Liver (tissue), 9 donors: ENCODE data around the gene CNTNAP1. TPM values are rescaled to one million over a fixed set of nuclear protein-coding genes. Genes with fewer than 3 reads are reported as not detected.

Experiments
- DNase-seq: peaks from one replicate; pipeline ENCODE4 v3.0.0-alpha.2; 2017; ENCODE audit warnings: low spot score
- H3K27ac ChIP-seq, 2 donors: one replicate each; pipeline ENCODE4 v1.7.0; 2013; ENCODE audit warnings: inconsistent platforms in 2 of 2, low read length in 2 of 2, control low read depth in 1 of 2, low read depth in 1 of 2, mild to moderate bottlenecking in 1 of 2
- H3K27me3 ChIP-seq, 4 donors: one replicate each; pipeline versions ENCODE4 v1.6.1 to v1.7.0; 2013; ENCODE audit warnings: low read length in 3 of 4, inconsistent platforms in 1 of 4, mild to moderate bottlenecking in 1 of 4, moderate library complexity in 1 of 4; ENCODE audit not compliant: control insufficient read depth in 4 of 4, insufficient read depth in 4 of 4
- H3K36me3 ChIP-seq, 4 donors: one replicate each; pipeline versions ENCODE4 v1.6.1 to v1.7.0; 2013; ENCODE audit warnings: low read length in 3 of 4, mild to moderate bottlenecking in 3 of 4, low read depth in 1 of 4, moderate library complexity in 1 of 4; ENCODE audit not compliant: control insufficient read depth in 4 of 4, insufficient read depth in 3 of 4
- H3K4me1 ChIP-seq, 4 donors: one replicate each; pipeline versions ENCODE4 v1.6.1 to v1.7.0; 2013; ENCODE audit warnings: low read length in 3 of 4, mild to moderate bottlenecking in 3 of 4, moderate library complexity in 1 of 4; ENCODE audit not compliant: control insufficient read depth in 4 of 4, insufficient read depth in 4 of 4
- H3K4me3 ChIP-seq, 3 donors: one replicate each; pipeline versions ENCODE4 v1.6.1 to v1.7.0; 2013; ENCODE audit warnings: low read length in 3 of 3, control low read depth in 1 of 3, low read depth in 1 of 3, mild to moderate bottlenecking in 1 of 3
- H3K9ac ChIP-seq, 2 donors: one replicate each; pipeline ENCODE4 v1.7.0; 2013; ENCODE audit warnings: low read length in 2 of 2, mild to moderate bottlenecking in 2 of 2, moderate library complexity in 2 of 2, control low read depth in 1 of 2, low read depth in 1 of 2
- H3K9me3 ChIP-seq, 4 donors: one replicate each; pipeline versions ENCODE4 v1.6.1 to v1.7.0; 2013; ENCODE audit warnings: low read length in 3 of 4; ENCODE audit not compliant: control insufficient read depth in 4 of 4
- CTCF ChIP-seq: fragments of 150-350 bp; IDR thresholded peaks from 2 replicates; pipeline ENCODE4 v1.5.1; 2017; ENCODE audit warnings: improper control_type of control experiment, low read depth, low read length; ENCODE audit not compliant: missing input control
- EGR1 ChIP-seq, 2 donors: IDR thresholded peaks; 2 replicates each; pipeline ENCODE4 v1.6.1; 2016 to 2018; ENCODE audit warnings: antibody characterized with exemption in 2 of 2, low read depth in 2 of 2
- FOXA1 ChIP-seq: IDR thresholded peaks from 2 replicates; pipeline ENCODE4 v1.6.1; 2016; ENCODE audit warnings: antibody characterized with exemption
- FOXA2 ChIP-seq: IDR thresholded peaks from 2 replicates; pipeline ENCODE4 v1.6.1; 2016; ENCODE audit warnings: antibody characterized with exemption
- GABPA ChIP-seq, 2 donors: IDR thresholded peaks in 1 of 2; conservative IDR thresholded peaks in 1 of 2; 2 replicates each; pipeline ENCODE4 v1.6.1; 2016; ENCODE audit warnings: antibody characterized with exemption in 2 of 2, mild to moderate bottlenecking in 1 of 2, moderate library complexity in 1 of 2
- HNF4A ChIP-seq, 2 donors: conservative IDR thresholded peaks; 2 replicates each; pipeline ENCODE4 v1.6.1; 2016; ENCODE audit warnings: antibody characterized with exemption in 2 of 2, mild to moderate bottlenecking in 2 of 2
- HNF4G ChIP-seq: IDR thresholded peaks from 2 replicates; pipeline ENCODE4 v1.6.1; 2016; ENCODE audit warnings: antibody characterized with exemption
- JUND ChIP-seq, 2 donors: IDR thresholded peaks; 2 replicates each; pipeline ENCODE4 v1.6.1; 2016; ENCODE audit warnings: antibody characterized with exemption in 2 of 2
- NR2F2 ChIP-seq: IDR thresholded peaks from 2 replicates; pipeline ENCODE4 v1.6.1; 2016; ENCODE audit warnings: antibody characterized with exemption
- REST ChIP-seq: IDR thresholded peaks from 2 replicates; pipeline ENCODE4 v1.6.1; 2016; ENCODE audit warnings: antibody characterized with exemption, mild to moderate bottlenecking
- SP1 ChIP-seq: IDR thresholded peaks from 2 replicates; pipeline ENCODE4 v1.6.1; 2018; ENCODE audit warnings: antibody characterized with exemption, mild to moderate bottlenecking
- TAF1 ChIP-seq: conservative IDR thresholded peaks from 2 replicates; pipeline ENCODE4 v1.6.1; 2016; ENCODE audit warnings: antibody characterized with exemption, mild to moderate bottlenecking
- YY1 ChIP-seq: IDR thresholded peaks from 2 replicates; pipeline ENCODE4 v1.6.1; 2016; ENCODE audit warnings: antibody characterized with exemption, mild to moderate bottlenecking
- ZBTB33 ChIP-seq: IDR thresholded peaks from 2 replicates; pipeline ENCODE4 v1.6.1; 2016; ENCODE audit warnings: antibody characterized with exemption
- WGBS: extraction: QIAGEN DNeasy Blood & Tissue Kit; methylation state at CpG from one replicate; pipeline ENCODE4 v1.1.7; 2013; 5-methylcytosine and 5-hydroxymethylcytosine counted together
- polyA plus RNA-seq, 2 donors: library from polyadenylated mRNA; stranded (reverse) in 1 of 2; unstranded in 1 of 2; fragments of 200-250 nt in 1 of 2; fragments of >200 nt in 1 of 2; fragmentation: Nextera tagmentation in 1 of 2; extraction: Ambion mirVana in 1 of 2; gene quantifications; one replicate each; pipeline versions ENCODE4 v1.2.1 to v1.2.3, GENCODE V29; 2013 to 2015
- total RNA-seq, 2 donors: library from RNA; depleted of rRNA; stranded (reverse); fragments of >200 nt; gene quantifications; one replicate each; pipeline ENCODE4 v1.2.3, GENCODE V29; 2014
- TF ChIP-seq, protein P1 (sequence below): IDR thresholded peaks from 2 replicates; pipeline ENCODE4 v1.6.1; 2016; ENCODE audit warnings: antibody characterized with exemption
- TF ChIP-seq, protein P2 (sequence below): IDR thresholded peaks from 2 replicates; pipeline ENCODE4 v1.6.1; 2016; ENCODE audit warnings: antibody characterized with exemption
- donor health status: healthy.
- donor health status: healthy.
- donor health status: healthy.
- donor health status: healthy.
- donor health status: healthy.

CNTNAP1 gene
- total and polyA plus RNA-seq, 4 donors = 0.08 to 0.75 (median 0.60) TPM

GRCh38 chr17:42682722-42683403 is 532 bp downstream of the CNTNAP1 start:
- Histone ChIP-seq H3K27me3 (peaks cover 0 to 11% (median 0%) of the 10 kb centered on the region in 4 donors), H3K9me3 (no peaks in the 10 kb centered on the region), H3K4me3 (peak overlapping the region in 1 of 3 donors; percentile 12), H3K27ac (peak overlapping the region; percentile 4 to 38), H3K36me3 (no peaks in the 10 kb centered on the region), H3K9ac (no peak overlapping the region), H3K4me1 (peaks cover 14 to 47% (median 28%) of the 10 kb centered on the region in 4 donors)
- 2% methylated on average over 34 of the region's 34 CpGs for WGBS
- DNase-seq = no peak
- TF ChIP-seq HNF4A (conservative IDR thresholded peaks at IDR 0.05) (peak in 1 of 2 donors; percentile 36), REST (no peak), FOXA2 (no peak)

GRCh38 chr17:42683407-42684034 is 1.2 kb downstream of the CNTNAP1 start:
- Histone ChIP-seq H3K4me3 (peak overlapping the region in 1 of 3 donors; percentile 5), H3K36me3 (no peaks in the 10 kb centered on the region), H3K9ac (no peak overlapping the region), H3K9me3 (no peaks in the 10 kb centered on the region), H3K4me1 (peaks cover 14 to 42% (median 26%) of the 10 kb centered on the region in 4 donors), H3K27me3 (peaks cover 0 to 11% (median 0%) of the 10 kb centered on the region in 4 donors), H3K27ac (peak overlapping the region in 1 of 2 donors; percentile 38)
- WGBS = 18% methylated on average over 25 of the region's 25 CpGs
- TF ChIP-seq HNF4G = no peak
- no peak for TF ChIP-seq EGR1 (IDR thresholded peaks at IDR 0.05; ENCODE audit: low read depth in 2 of 2)
- no peak for TF ChIP-seq TAF1
- TF ChIP-seq JUND (IDR thresholded peaks at IDR 0.05) = no peak
- TF ChIP-seq, protein P1, sequence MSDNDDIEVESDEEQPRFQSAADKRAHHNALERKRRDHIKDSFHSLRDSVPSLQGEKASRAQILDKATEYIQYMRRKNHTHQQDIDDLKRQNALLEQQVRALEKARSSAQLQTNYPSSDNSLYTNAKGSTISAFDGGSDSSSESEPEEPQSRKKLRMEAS = no peak
- TF ChIP-seq YY1 = no peak
- TF ChIP-seq, protein P2, sequence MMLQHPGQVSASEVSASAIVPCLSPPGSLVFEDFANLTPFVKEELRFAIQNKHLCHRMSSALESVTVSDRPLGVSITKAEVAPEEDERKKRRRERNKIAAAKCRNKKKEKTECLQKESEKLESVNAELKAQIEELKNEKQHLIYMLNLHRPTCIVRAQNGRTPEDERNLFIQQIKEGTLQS = no peak
- no peak for TF ChIP-seq GABPA (IDR thresholded peaks at IDR 0.05 in 1 of 2, conservative IDR thresholded peaks at IDR 0.05 in 1 of 2)
- no peak for TF ChIP-seq SP1
- TF ChIP-seq NR2F2 = no peak
- no peak for TF ChIP-seq ZBTB33
- TF ChIP-seq CTCF = no peak
- no peak for TF ChIP-seq FOXA1
- no peak for TF ChIP-seq HNF4A (conservative IDR thresholded peaks at IDR 0.05)
- DNase-seq = no peak
